PC-9 (cell line): ENCODE results near the gene HS3ST4. TPM values are rescaled to one million over a fixed set of nuclear protein-coding genes. Genes with fewer than 3 reads are reported as not detected.

Source experiments
- BruUV-seq: library from RNA; stranded (reverse); fragments of 400-500 nt; replicated peaks from 2 replicates; lab custom pipeline; 2021; lab: Mats Ljungman, UMichigan
- CTCF ChIA-PET: fragments of 300-600 bp; sonication (Branson Sonifier 250); formaldehyde crosslinking; loops from one replicate; lab custom pipeline; 2022; ENCODE audit warnings: antibody characterized with exemption; lab: Charles Lee
- POLR2A ChIA-PET: fragments of 300-600 bp; sonication (Branson Sonifier 250); formaldehyde crosslinking; loops from one replicate; lab custom pipeline; 2022; ENCODE audit warnings: antibody characterized with exemption; ENCODE audit not compliant: unreplicated experiment; lab: Charles Lee
- DNase-seq, 2 experiments: peaks; one replicate each; pipeline versions ENCODE4 v3.0.0 to v3.0.0-alpha.2; 2015 to 2022; ENCODE audit warnings: mixed read lengths in 1 of 2
- H2AFZ ChIP-seq: fragments of 200-600 bp; sonication (generic); 2 replicates; pipeline ENCODE4 v1.8.1; 2017; ENCODE audit warnings: antibody characterized with exemption
- H3F3A ChIP-seq: fragments of 200-600 bp; sonication (generic); 2 replicates; pipeline ENCODE4 v1.8.1; 2017; ENCODE audit warnings: antibody characterized with exemption, mild to moderate bottlenecking, low read depth; ENCODE audit not compliant: insufficient read depth
- H3K27ac ChIP-seq: fragments of 200-600 bp; sonication (generic); 2 replicates; pipeline ENCODE4 v1.6.1; 2016; ENCODE audit warnings: mixed run types
- H3K27me3 ChIP-seq: fragments of 200-600 bp; sonication (generic); 2 replicates; pipeline ENCODE4 v1.6.1; 2016; ENCODE audit warnings: low read depth, mixed run types; ENCODE audit not compliant: insufficient read depth
- H3K36me3 ChIP-seq: fragments of 200-600 bp; sonication (generic); 2 replicates; pipeline ENCODE4 v1.6.1; 2016; ENCODE audit warnings: low read depth, mixed run types
- H3K4me1 ChIP-seq: fragments of 200-600 bp; sonication (generic); replicated peaks from 2 replicates; pipeline ENCODE4 v1.6.1; 2016; ENCODE audit warnings: mixed run types; ENCODE audit not compliant: insufficient read depth
- H3K4me2 ChIP-seq: fragments of 200-600 bp; sonication (generic); 2 replicates; pipeline ENCODE4 v1.6.1; 2017; ENCODE audit warnings: mixed run types
- H3K4me3 ChIP-seq: fragments of 200-600 bp; sonication (generic); 2 replicates; pipeline ENCODE4 v1.6.1; 2016; ENCODE audit warnings: mixed run types
- H3K79me2 ChIP-seq: fragments of 200-600 bp; sonication (generic); 2 replicates; pipeline ENCODE4 v1.6.1; 2017; ENCODE audit warnings: low read depth, mixed run types
- H3K9me2 ChIP-seq: fragments of 200-600 bp; sonication (generic); 2 replicates; pipeline ENCODE4 v1.8.1; 2017; ENCODE audit warnings: mild to moderate bottlenecking; ENCODE audit not compliant: insufficient read depth
- H3K9me3 ChIP-seq: fragments of 200-600 bp; sonication (generic); 2 replicates; pipeline ENCODE4 v1.8.1; 2016; ENCODE audit warnings: low read depth; ENCODE audit not compliant: insufficient read depth
- H4K20me1 ChIP-seq: fragments of 200-600 bp; sonication (generic); 2 replicates; pipeline ENCODE4 v1.8.1; 2017; ENCODE audit not compliant: insufficient read depth
- EZH2 ChIP-seq: fragments of 200-600 bp; sonication (generic); IDR thresholded peaks from 2 replicates; pipeline ENCODE4 v1.8.0; 2017; ENCODE audit warnings: antibody characterized with exemption, low read depth
- intact Hi-C: fragments of 100-400 bp; cut with micrococcal nuclease; formaldehyde crosslinking; loops from one replicate; pipeline ENCODE4 v1.10.0; 2022; ENCODE audit not compliant: unreplicated experiment
- total RNA-seq: library from RNA; stranded (reverse); gene quantifications from 2 replicates; pipeline ENCODE4 v1.2.3, GENCODE V29; 2021
- TF ChIP-seq, protein P1 (sequence below): fragments of 200-600 bp; sonication (generic); conservative IDR thresholded peaks from 2 replicates; pipeline ENCODE4 v1.6.1; 2017; ENCODE audit warnings: mixed run types, antibody characterized with exemption, mild to moderate bottlenecking, moderate library complexity

Gene HS3ST4
- total RNA-seq, 1 experiment from 2014 or later: not detected

DNA sequence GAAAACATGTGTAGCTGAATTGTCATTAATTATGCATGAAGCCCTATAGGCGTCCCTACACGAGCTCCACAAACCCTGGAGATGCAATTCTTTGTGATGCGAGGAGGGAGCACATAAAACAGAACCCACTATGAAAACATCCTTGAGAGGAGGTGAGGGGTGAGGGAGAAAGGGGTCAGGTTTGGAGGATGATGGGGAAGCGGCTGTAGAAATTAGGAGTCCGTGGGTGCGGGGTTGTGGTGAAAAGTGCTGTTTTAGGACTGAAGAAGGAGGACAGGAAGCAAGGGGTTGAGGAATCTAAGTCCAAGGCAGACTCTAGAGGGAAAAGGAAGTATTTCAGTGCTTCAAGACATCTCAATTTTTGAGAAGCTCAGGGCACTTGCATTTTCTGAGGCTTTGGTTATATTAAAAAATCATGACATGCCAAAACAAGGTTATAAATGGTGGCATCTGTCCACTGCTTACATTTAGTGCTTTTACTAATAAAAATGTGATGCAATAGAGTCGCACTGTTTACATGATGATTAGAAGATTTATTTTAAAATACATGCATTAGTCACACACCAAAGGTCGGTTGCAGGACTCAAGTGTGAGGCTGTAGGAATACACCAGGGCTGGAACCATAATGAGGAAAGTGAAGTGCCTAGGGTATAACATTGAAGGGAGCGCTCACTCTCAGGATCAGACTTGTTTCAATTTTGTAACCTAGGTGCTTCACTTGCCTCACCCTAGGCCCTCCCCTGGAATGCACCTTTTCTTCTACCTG lies 379.5 kb downstream of the HS3ST4 start:
- no peaks in the 10 kb centered on the region for H3K9me2 ChIP-seq
- no peak for DNase-seq
- intact Hi-C loops: no loop called here
- H3K4me3 ChIP-seq: no peak overlapping the region
- no peak overlapping the region for H2AFZ ChIP-seq
- ChIA-PET POLR2A (interaction anchor here (0.7 kb wide), 1 partner anchor 1764 kb away, joined by 4 read pairs; no protein-coding TSS in a partner anchor), CTCF (no interaction called here)
- no peak for TF ChIP-seq EZH2
- TF ChIP-seq, protein P1, sequence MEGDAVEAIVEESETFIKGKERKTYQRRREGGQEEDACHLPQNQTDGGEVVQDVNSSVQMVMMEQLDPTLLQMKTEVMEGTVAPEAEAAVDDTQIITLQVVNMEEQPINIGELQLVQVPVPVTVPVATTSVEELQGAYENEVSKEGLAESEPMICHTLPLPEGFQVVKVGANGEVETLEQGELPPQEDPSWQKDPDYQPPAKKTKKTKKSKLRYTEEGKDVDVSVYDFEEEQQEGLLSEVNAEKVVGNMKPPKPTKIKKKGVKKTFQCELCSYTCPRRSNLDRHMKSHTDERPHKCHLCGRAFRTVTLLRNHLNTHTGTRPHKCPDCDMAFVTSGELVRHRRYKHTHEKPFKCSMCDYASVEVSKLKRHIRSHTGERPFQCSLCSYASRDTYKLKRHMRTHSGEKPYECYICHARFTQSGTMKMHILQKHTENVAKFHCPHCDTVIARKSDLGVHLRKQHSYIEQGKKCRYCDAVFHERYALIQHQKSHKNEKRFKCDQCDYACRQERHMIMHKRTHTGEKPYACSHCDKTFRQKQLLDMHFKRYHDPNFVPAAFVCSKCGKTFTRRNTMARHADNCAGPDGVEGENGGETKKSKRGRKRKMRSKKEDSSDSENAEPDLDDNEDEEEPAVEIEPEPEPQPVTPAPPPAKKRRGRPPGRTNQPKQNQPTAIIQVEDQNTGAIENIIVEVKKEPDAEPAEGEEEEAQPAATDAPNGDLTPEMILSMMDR: no peak
- no peaks in the 10 kb centered on the region for H4K20me1 ChIP-seq
- H3K4me1 ChIP-seq: no peaks in the 10 kb centered on the region
- BruUV-seq: no TSS peak
- H3K36me3 ChIP-seq: no peaks in the 10 kb centered on the region
- no peak overlapping the region for H3K4me2 ChIP-seq
- H3K79me2 ChIP-seq: no peaks in the 10 kb centered on the region
- H3K9me3 ChIP-seq: no peaks in the 10 kb centered on the region
- H3K27ac ChIP-seq: no peak overlapping the region
- H3K27me3 ChIP-seq: peaks cover 10% of the 10 kb centered on the region
- no peaks in the 10 kb centered on the region for H3F3A ChIP-seq

DNA sequence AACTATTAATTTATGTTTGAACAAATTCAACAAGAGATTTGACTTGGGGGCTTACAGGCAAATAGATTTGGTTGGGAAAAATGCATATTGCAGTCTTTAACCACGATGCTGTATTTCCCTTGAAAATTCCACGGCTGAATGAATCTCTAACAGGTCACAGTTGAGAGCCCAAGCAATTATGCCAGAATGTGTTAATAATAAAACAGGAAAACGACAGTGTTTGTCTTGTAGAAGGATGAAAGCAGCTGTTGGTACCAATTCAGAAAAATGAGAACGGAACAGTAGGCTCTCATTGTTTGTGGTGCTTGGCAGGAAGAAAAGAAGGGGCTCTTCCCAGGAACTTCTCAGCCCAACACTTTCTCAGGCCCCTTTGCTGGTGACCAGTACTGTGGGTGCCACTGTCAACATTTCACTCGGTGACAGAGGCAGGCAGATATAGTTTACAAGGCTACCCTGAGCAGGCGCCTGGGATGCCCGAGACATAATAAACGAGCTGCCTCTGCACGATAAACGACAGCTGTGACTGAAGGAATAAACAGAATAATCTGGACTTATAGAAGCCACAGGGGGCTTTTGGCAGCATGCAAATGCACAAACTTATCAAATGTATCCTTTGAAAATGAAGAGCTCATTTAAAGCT lies 387.1 kb downstream of the HS3ST4 start:
- no peaks in the 10 kb centered on the region for H4K20me1 ChIP-seq
- H3K9me2 ChIP-seq: no peaks in the 10 kb centered on the region
- no peak overlapping the region for H3K4me3 ChIP-seq
- intact Hi-C loops: no loop called here
- CTCF ChIA-PET: no interaction called here
- no peak overlapping the region for H3K27ac ChIP-seq
- POLR2A ChIA-PET: no interaction called here
- H3K4me2 ChIP-seq: no peak overlapping the region
- H2AFZ ChIP-seq: no peak overlapping the region
- H3K9me3 ChIP-seq: no peaks in the 10 kb centered on the region
- H3K36me3 ChIP-seq: no peaks in the 10 kb centered on the region
- BruUV-seq: no TSS peak
- no peak for DNase-seq
- H3K4me1 ChIP-seq: no peaks in the 10 kb centered on the region
- H3F3A ChIP-seq: no peaks in the 10 kb centered on the region
- TF ChIP-seq, protein P1: no peak
- no peak for TF ChIP-seq EZH2
- H3K27me3 ChIP-seq: peaks cover 6% of the 10 kb centered on the region
- no peaks in the 10 kb centered on the region for H3K79me2 ChIP-seq

DNA sequence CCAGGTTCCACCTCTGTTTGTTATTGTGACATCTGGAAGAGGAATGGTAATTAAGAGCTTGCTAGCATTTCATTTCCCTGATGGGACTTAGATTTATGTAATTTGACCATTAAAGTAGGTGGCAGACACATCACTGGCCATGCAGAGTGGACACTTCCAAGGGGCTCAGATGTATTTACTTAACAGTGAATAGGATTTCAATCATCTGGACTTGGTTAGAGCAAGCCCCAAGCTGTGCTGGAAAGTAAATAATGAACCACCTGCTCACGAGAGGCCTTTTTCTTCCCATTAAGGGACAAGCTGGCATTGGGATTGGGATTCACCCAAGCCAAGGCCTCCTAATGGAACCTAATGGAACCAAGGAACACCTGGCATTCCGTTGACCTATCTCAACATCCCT lies 395.3 kb downstream of the HS3ST4 start:
- Histone ChIP-seq H3K4me1 (no peaks in the 10 kb centered on the region), H3F3A (no peaks in the 10 kb centered on the region), H3K79me2 (no peaks in the 10 kb centered on the region), H3K27me3 (no peaks in the 10 kb centered on the region), H4K20me1 (no peaks in the 10 kb centered on the region), H3K4me2 (no peak overlapping the region), H2AFZ (no peak overlapping the region), H3K9me3 (no peaks in the 10 kb centered on the region), H3K9me2 (no peaks in the 10 kb centered on the region), H3K27ac (no peak overlapping the region), H3K36me3 (no peaks in the 10 kb centered on the region), H3K4me3 (no peak overlapping the region)
- CTCF ChIA-PET: no interaction called here
- intact Hi-C loops: no loop called here
- no TSS peak for BruUV-seq
- DNase-seq: no peak
- POLR2A ChIA-PET: no interaction called here
- no peak for TF ChIP-seq EZH2
- TF ChIP-seq, protein P1: no peak
